HepG2 (cell line): ENCODE data around the gene GREM1. TPM values are rescaled to one million over a fixed set of nuclear protein-coding genes. Genes with fewer than 3 reads are reported as not detected.

ENCODE experiments used
- ATAC-seq: fragments of 200-7000 bp; cut with Tn5 transposase; 3 replicates; pipeline ENCODE4 v1.9.1; 2020; ENCODE audit warnings: mild to moderate bottlenecking, moderate library complexity
- BruUV-seq: library from RNA; stranded (reverse); fragments of 400-500 nt; replicated peaks from 2 replicates; lab custom pipeline; 2021; lab: Mats Ljungman, UMichigan
- CTCF ChIA-PET: fragments of 300-600 bp; formaldehyde crosslinking; extraction: SDS; loops from one replicate; lab custom pipeline; 2021; ENCODE audit warnings: low total read pairs, inconsistent platforms, low intra/inter-chr PET ratio; lab: Yijun Ruan, JAX
- POLR2A ChIA-PET: fragments of 350-600 bp; sonication (Branson Sonifier 250); formaldehyde crosslinking; loops from one replicate; lab custom pipeline; 2020; ENCODE audit warnings: antibody characterized with exemption, inconsistent platforms; lab: Yijun Ruan, JAX
- DNase-seq: peaks from one replicate; pipeline ENCODE4 v3.0.0-alpha.2; 2015; ENCODE audit warnings: low spot score
- FAIRE-seq: peaks from 3 replicates; lab custom pipeline; 2011; peaks lifted over from hg19 to GRCh38; lab: Jason Lieb, UNC
- H2AFZ ChIP-seq: one replicate; pipeline ENCODE4 v1.6.1; 2011; ENCODE audit warnings: low read length, inconsistent platforms
- H3K27ac ChIP-seq: fragments of 300-600 bp; 3 replicates; pipeline ENCODE4 v1.8.0; 2011; ENCODE audit warnings: mixed run types, mild to moderate bottlenecking, mixed read lengths, low read length, inconsistent platforms; ENCODE audit not compliant: insufficient read depth; ENCODE audit errors: extremely low read length
- H3K27me3 ChIP-seq, 2 experiments: fragments of 200-600 bp in 1 of 2; 2 replicates in 1 of 2; 3 replicates in 1 of 2; pipeline versions ENCODE4 v1.6.0 to v1.8.0; 2011; ENCODE audit warnings: low read length in 2 of 2, mild to moderate bottlenecking in 2 of 2, moderate library complexity in 2 of 2, inconsistent platforms in 1 of 2; ENCODE audit not compliant: insufficient read depth in 2 of 2, control insufficient read depth in 1 of 2
- H3K36me3 ChIP-seq, 2 experiments: fragments of 200-600 bp in 1 of 2; replicated peaks in 1 of 2; 2 replicates in 1 of 2; 3 replicates in 1 of 2; pipeline versions ENCODE4 v1.5.1 to v1.8.0; 2011; ENCODE audit warnings: low read length in 2 of 2, inconsistent platforms in 1 of 2; ENCODE audit not compliant: insufficient read depth in 2 of 2, control insufficient read depth in 1 of 2
- H3K4me1 ChIP-seq: 2 replicates; pipeline ENCODE4 v1.5.1; 2012; ENCODE audit warnings: low read length, inconsistent platforms; ENCODE audit not compliant: insufficient read depth
- H3K4me2 ChIP-seq: 2 replicates; pipeline ENCODE4 v1.6.0; 2011; ENCODE audit warnings: low read depth, low read length, inconsistent platforms
- H3K4me3 ChIP-seq, 3 experiments: fragments of 200-600 bp in 1 of 3; sonication (generic), shearing (Covaris generic) in 1 of 3; replicated peaks in 1 of 3; 2 replicates each; pipeline ENCODE4 v1.5.1; 2011 to 2016; ENCODE audit warnings: low read length in 3 of 3, inconsistent platforms in 2 of 3, low read depth in 2 of 3, mild to moderate bottlenecking in 2 of 3, control low read depth in 1 of 3, mixed read lengths in 1 of 3; ENCODE audit not compliant: insufficient read depth in 1 of 3
- H3K79me2 ChIP-seq: one replicate; pipeline ENCODE4 v1.6.1; 2011; ENCODE audit warnings: low read length, inconsistent platforms; ENCODE audit not compliant: insufficient read depth
- H3K9ac ChIP-seq: 2 replicates; pipeline ENCODE4 v1.6.0; 2011; ENCODE audit warnings: mild to moderate bottlenecking, low read depth, low read length, inconsistent platforms; ENCODE audit not compliant: insufficient read depth
- H3K9me3 ChIP-seq: 2 replicates; pipeline ENCODE4 v1.5.1; 2012; ENCODE audit warnings: mild to moderate bottlenecking, low read length
- H4K20me1 ChIP-seq: 2 replicates; pipeline ENCODE4 v1.6.0; 2011; ENCODE audit warnings: inconsistent platforms, mild to moderate bottlenecking, low read length, moderate library complexity; ENCODE audit not compliant: insufficient read depth
- CREM ChIP-seq, 2 experiments: sonication (generic) in 1 of 2; formaldehyde crosslinking in 1 of 2; IDR thresholded peaks; 2 replicates each; pipeline versions ENCODE4 v1.4.0 to v1.6.1; 2016 to 2020; ENCODE audit warnings: antibody characterized with exemption in 1 of 2, mild to moderate bottlenecking in 1 of 2, missing genetic modification reagents in 1 of 2
- HNRNPK ChIP-seq: fragments of 200-400 bp; formaldehyde crosslinking; IDR thresholded peaks from 2 replicates; pipeline ENCODE4 v1.6.1; 2018; ENCODE audit warnings: low read length, low read depth, moderate library complexity, mild to moderate bottlenecking; ENCODE audit not compliant: poor library complexity, severe bottlenecking
- HOMEZ ChIP-seq: IDR thresholded peaks from 2 replicates; pipeline ENCODE4 v1.6.1; 2016; ENCODE audit warnings: low read depth
- IRX3 ChIP-seq: sonication (generic); formaldehyde crosslinking; IDR thresholded peaks from 2 replicates; pipeline ENCODE4 v1.8.1; 2023; ENCODE audit warnings: mild to moderate bottlenecking, low read depth, missing genetic modification reagents, borderline replicate concordance
- NBN ChIP-seq: fragments of 450-650 bp; conservative IDR thresholded peaks from 2 replicates; pipeline ENCODE4 v1.6.1; 2017
- SMYD3 ChIP-seq: sonication (generic); formaldehyde crosslinking; IDR thresholded peaks from 2 replicates; pipeline ENCODE4 v1.8.1; 2023; ENCODE audit warnings: mild to moderate bottlenecking, missing genetic modification reagents
- SRF ChIP-seq: IDR thresholded peaks from 2 replicates; pipeline ENCODE4 v1.6.1; 2011; ENCODE audit warnings: mild to moderate bottlenecking, low read depth, low read length, moderate library complexity
- TIGD3 ChIP-seq: sonication (generic); formaldehyde crosslinking; IDR thresholded peaks from 2 replicates; pipeline ENCODE4 v1.5.1; 2020; ENCODE audit warnings: mild to moderate bottlenecking, missing genetic modification reagents, borderline replicate concordance
- ZNF24 ChIP-seq: fragments of 450-650 bp; IDR thresholded peaks from 2 replicates; pipeline ENCODE4 v1.6.1; 2017; ENCODE audit warnings: antibody characterized with exemption, mild to moderate bottlenecking
- ZNF451 ChIP-seq: sonication (generic); formaldehyde crosslinking; IDR thresholded peaks from 2 replicates; pipeline ENCODE4 v1.5.0; 2020; ENCODE audit warnings: mild to moderate bottlenecking, missing genetic modification reagents
- ZNF557 ChIP-seq: sonication (generic); formaldehyde crosslinking; IDR thresholded peaks from 2 replicates; pipeline ENCODE4 v1.4.0; 2020; ENCODE audit warnings: missing genetic modification reagents
- ZNF678 ChIP-seq: sonication (generic); formaldehyde crosslinking; IDR thresholded peaks from 2 replicates; pipeline ENCODE4 v1.4.0; 2020; ENCODE audit warnings: mild to moderate bottlenecking, missing genetic modification reagents
- ZNF850 ChIP-seq: sonication (generic); formaldehyde crosslinking; conservative IDR thresholded peaks from 2 replicates; pipeline ENCODE4 v1.9.0; 2021; ENCODE audit warnings: mild to moderate bottlenecking, missing genetic modification reagents
- WGBS: methylation state at CpG from one replicate; pipeline ENCODE4 v1.1.6; 2017; ENCODE audit warnings: low lambda C conversion rate; 5-methylcytosine and 5-hydroxymethylcytosine counted together
- in situ Hi-C: cut with HindIII; loops from 2 replicates; pipeline ENCODE4 v1.10.0; 2017; ENCODE audit warnings: low pct_unique_long_range_greater_than_20kb; ENCODE audit not compliant: extremely low pct_ligation_motif_present
- intact Hi-C: fragments of 100-400 bp; cut with micrococcal nuclease; formaldehyde crosslinking; loops from one replicate; pipeline ENCODE4 v1.10.0; 2022; ENCODE audit not compliant: unreplicated experiment
- polyA plus RNA-seq, 8 experiments: library from polyadenylated mRNA; depleted of rRNA in 3 of 8; stranded (reverse) in 7 of 8; unstranded in 1 of 8; fragments of >200 nt; fragmentation: Illumina TruSeq in 4 of 8; extraction: Trizol in 4 of 8; gene quantifications; 2 replicates each; pipeline versions ENCODE4 v1.2.1 to v1.2.3, GENCODE V29; 2011 to 2016; ENCODE audit warnings: low read depth in 4 of 8, missing spikeins in 1 of 8, mixed read lengths in 1 of 8; ENCODE audit not compliant: insufficient read depth in 1 of 8
- total RNA-seq, 5 experiments: library from RNA; depleted of rRNA; stranded (reverse); fragments of >200 nt; fragmentation: Illumina TruSeq; extraction: Trizol; gene quantifications; 2 replicates each; pipeline ENCODE4 v1.2.3, GENCODE V29; 2016; ENCODE audit warnings: low read depth in 1 of 5

GREM1 gene
- total and polyA plus RNA-seq, 2 of the 13 experiments (the other 11 are each of a cell fraction or from before 2014, with no cell fraction given), result 0.02 to 0.08 TPM

GRCh38 chr15:32738666-32739065 lies 20.9 kb downstream of the GREM1 start:
- no TSS peak for BruUV-seq
- H3K79me2 ChIP-seq, result no peaks in the 10 kb centered on the region
- DNase-seq, result no peak
- POLR2A ChIA-PET, result no interaction called here
- 0 out of 2 replicates have a peak, but pooled peaks cover 5% of the 10 kb centered on the region for H3K9me3 ChIP-seq
- 0% methylated on average over 1 of the region's 1 CpG for WGBS
- H3K4me3 ChIP-seq, result no peak overlapping the region
- intact Hi-C loops (no loop called here), in situ Hi-C loops (no loop called here)
- CTCF ChIA-PET, result no interaction called here
- H2AFZ ChIP-seq, result no peak overlapping the region
- no peaks in the 10 kb centered on the region; a peak in 2 of 5 replicates for H3K27me3 ChIP-seq
- no peak overlapping the region for H3K27ac ChIP-seq
- H3K4me2 ChIP-seq, result no peak overlapping the region
- no peaks in the 10 kb centered on the region for H3K4me1 ChIP-seq
- FAIRE-seq, result no peak
- no peak for TF ChIP-seq ZNF678 (CRISPR knock-in tag)
- no peak for TF ChIP-seq CREM (IDR thresholded peaks at IDR 0.05)
- no peak for TF ChIP-seq CREM (CRISPR knock-in tag; IDR thresholded peaks at IDR 0.05)
- TF ChIP-seq ZNF451 (CRISPR knock-in tag), result no peak
- TF ChIP-seq ZNF24, result no peak
- no peak for TF ChIP-seq HOMEZ
- TF ChIP-seq NBN, result no peak
- TF ChIP-seq ZNF557, result no peak
- no peak for TF ChIP-seq TIGD3 (CRISPR knock-in tag)
- no peak for TF ChIP-seq IRX3
- TF ChIP-seq HNRNPK, result no peak
- no peak for TF ChIP-seq SRF
- no peak for TF ChIP-seq SMYD3 (CRISPR knock-in tag)
- no peak for TF ChIP-seq ZNF850 (CRISPR knock-in tag)
- no peak for ATAC-seq
- no peak overlapping the region for H3K9ac ChIP-seq
- no peaks in the 10 kb centered on the region for H3K36me3 ChIP-seq
- H4K20me1 ChIP-seq, result no peaks in the 10 kb centered on the region
